HG03095 (cell line): ENCODE measurements around the gene GALNT16.

Source experiments
- ATAC-seq: cut with Tn5 transposase; IDR thresholded peaks from one replicate; pipeline ENCODE4 v1.9.1; 2021; ENCODE audit warnings: moderate library complexity; ENCODE audit not compliant: unreplicated experiment

GALNT16 gene

DNA sequence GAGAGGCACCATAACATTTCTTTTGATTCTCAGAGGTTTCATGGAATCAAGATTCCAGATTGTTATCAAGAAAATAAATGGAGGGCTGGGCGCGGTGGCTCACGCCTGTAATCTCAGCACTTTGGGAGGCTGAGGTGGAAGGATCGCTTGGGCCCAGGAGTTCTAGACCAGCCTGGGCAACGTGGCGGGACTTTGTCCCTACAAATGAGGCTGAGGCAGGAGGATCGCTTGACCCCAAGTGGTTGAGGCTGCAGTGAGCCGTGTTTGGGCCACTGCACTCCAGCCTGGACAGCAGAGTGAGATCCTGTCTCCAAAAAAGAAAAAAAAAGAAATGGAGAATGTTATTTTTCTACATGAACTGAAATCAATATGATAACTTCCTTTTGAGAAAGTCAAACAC lies 139.8 kb downstream of the GALNT16 start:
- ATAC-seq = no peak

DNA sequence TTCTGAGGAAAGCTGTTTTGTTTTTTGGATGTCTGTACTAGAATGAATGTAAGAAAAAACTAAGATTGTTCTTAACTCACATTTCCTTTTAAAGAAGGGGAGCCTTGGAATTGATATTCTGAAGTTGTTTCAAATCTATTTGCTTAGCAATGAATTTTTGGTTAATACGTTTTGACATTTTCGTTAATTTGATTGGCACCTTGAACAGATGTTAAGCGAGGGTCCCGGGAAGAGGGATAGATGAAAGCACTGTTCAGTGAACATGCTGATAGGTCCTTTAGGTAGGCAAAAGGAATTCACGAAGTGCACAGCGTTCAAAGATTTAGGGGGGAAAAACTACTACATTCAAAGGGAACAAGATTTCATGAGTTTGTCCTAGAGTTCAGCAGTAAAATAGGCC lies 140.2 kb downstream of the GALNT16 start:
- ATAC-seq = no peak

DNA sequence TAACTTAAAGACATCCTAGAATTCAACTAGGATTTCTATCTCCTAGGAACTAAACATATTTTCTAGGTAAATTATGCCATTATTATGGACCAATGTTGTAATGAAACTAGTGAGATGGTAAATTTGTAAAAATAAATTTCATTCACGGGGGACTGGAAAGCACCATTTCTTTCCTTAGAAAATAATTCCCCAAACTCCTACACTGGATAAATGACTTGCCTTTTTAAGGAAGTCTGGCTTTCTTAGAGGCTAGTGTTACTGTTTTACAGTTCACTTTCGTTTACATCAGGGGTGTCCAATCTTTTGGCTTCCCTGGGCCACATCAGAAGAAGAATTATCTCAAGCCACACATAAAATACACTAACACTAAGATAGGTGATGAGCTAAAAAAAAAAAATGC lies 141.9 kb downstream of the GALNT16 start:
- ATAC-seq = no peak

DNA sequence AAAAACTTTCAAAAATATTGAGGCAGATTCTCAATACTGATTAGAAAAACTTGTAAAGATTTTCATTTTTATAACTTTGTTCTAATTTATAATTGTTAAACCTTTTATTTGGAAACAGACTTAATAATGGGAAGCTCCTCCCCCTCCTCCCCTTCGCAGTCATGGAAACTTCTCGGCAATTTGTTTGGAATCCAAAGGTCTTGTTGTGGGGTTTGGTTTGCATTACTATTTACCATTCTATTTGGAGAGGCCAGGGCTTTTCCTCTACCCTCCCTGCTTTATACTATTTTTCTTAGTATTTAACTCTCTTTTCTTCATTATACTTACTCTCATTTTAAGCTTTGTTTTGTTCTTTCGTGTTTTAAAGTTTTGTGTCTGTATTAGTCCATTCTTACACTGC lies 144.5 kb downstream of the GALNT16 start:
- ATAC-seq = no peak

DNA sequence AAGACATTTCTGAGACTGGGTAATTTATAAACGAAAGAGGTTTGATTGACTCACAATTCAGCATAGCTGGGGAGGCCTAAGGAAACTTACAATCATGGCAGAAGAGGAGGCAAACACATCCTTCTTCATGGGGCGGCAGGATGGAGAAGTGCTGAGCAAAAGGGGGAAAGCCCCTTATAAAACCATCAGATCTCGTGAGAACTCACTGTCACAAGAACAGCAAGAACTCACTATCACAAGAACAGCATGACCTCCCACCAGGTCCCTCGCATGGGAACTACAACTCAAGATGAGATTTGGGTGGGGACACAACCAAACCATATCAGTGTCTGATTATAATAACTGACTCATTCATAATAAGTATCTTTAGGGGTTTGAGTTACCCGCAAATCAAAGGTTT lies 144.9 kb downstream of the GALNT16 start:
- no peak for ATAC-seq

DNA sequence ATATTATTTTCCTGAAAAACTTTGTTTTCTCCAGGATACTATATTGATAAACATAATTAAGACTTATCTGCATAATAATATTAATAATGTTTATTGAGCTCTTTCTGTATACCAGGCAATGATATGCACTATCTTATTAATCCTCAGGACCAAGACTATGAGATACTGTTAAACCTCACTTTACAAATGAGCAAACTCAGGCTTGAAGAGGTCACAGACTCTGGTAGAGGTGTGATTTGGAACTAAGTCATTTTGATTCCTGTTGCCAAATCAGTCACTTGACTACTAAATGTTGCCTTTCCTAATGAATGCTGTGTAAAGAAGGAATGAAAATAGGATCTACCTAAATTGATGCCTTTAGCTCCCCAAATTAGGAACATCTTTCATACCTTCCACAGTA lies 145.8 kb downstream of the GALNT16 start:
- ATAC-seq = no peak
